NCI-H1436 treated with DMSO at 0.1 percent for 48 hours (cell line): ENCODE data around the gene PSMD5.

ENCODE experiments used
- DNase-seq: peaks from one replicate; lab custom pipeline; 2025; lab: John Stamatoyannopoulos, UW

The PSMD5 gene

GRCh38 chr9:120854596-120855327, 12.0 kb upstream of the PSMD5 start:
- no peak for DNase-seq

- no peak for DNase-seq
These were observed 10.5 kb upstream of the PSMD5 start for GRCh38 chr9:120853198-120853597.

DNA sequence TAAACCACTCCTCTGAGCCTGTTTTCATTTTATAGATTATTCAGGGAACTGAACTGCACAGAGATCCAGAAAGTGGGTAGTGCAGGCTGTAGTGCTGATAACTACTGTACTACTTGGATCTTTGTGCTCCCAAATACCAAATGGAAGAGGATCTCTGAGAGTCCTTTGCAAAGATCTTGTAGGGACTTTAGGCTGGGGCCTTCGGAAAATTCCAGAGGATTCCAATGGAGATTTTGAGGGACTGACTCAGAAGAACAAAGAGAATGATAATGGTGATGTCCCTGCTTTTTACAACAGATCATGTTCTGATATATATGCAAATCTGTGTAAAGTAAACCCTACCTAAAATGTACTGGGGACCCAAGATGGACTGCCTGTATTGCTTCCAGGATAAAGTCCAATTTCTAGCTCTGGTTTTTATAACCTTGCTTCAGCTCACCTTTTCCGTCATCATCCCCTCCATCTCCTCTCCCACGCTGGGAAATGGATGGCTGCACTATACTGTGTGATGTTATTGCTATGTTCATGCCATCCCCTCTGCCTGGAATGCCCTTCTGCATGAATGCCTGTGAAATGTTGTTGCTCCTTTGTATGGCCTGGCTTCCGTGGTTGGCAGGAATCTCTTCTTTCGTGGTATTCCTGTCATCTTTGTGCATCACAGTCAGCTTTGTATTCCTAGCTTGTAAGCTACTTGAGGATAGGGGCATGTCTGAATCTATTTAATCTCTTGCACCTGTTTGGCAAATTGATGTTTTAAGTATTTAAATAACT, 9.7 kb upstream of the PSMD5 start:
- DNase-seq, result no peak

GRCh38 chr9:120851449-120851848, 8.7 kb upstream of the PSMD5 start:
- DNase-seq, result no peak

DNA sequence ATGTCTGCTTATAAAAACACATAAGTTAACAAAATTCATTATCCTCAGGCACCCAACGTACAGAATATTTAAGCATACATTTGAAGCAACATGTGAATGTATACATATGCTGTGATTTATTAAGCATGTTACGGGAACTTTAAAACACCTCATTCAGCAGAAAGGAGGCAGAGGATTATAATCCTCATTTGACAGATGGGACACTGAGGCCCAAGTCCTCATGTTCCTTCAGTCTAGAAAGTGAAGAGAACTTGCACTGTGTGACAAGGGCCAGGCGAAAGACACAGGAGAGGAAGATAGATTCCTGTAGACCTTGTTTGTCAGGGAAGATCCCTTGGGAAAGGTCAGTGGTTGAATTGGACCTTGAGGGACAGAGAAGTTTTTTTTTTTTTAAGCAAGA, 7.6 kb upstream of the PSMD5 start:
- no peak for DNase-seq

DNA sequence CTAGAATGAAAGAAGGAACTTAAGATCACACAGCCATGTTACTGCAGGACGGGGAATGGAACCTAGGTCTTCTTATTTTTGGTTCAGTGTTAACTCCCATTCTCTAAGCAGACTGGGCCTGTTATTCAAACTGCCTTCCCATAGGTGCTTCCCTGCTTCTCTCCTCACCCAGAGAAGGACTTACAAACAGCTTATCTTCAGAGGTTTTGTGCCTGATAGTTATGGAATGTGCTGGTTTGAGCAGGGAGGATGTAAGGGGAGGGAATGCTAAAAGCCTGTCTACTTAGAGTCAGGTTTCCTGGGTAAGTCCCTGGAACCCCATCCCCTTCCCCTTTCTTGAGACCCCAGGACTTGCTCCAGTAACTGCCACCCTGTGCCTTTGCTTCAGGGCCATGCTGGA, 4.2 kb upstream of the PSMD5 start:
- no peak for DNase-seq

DNA sequence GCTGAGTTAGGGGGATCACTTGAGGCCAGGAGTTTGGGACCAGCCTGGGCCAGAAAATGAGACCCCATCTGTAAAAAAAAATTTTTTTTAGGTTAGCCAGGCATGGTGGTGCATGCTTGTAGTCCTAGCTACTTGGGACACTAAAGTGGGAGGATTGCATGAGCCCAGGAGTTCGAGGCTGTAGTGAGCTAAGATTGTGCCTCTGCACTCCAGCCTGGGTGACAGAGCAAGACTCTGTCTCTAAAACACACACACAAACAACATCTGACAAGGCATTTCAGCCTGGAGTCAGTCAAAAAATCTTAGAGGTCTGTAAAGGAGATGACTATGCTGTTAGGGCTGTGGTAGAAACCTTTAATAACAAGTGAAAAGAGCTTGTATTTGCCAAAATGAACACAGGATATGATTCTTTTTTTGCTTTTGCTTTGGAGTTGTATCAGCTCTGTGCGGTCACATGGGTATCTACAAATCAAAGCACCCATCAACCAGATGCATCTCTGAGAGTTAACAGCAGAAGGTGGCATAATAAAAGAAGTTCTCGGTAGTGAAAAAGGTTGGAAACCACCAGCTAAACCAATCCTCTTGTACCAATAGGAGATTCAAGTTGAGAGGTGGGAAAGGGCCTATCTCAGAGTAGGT, 3.6 kb upstream of the PSMD5 start:
- DNase-seq, result no peak

- DNase-seq, result no peak
These were observed 2.5 kb upstream of the PSMD5 start for GRCh38 chr9:120845255-120845654.

DNA sequence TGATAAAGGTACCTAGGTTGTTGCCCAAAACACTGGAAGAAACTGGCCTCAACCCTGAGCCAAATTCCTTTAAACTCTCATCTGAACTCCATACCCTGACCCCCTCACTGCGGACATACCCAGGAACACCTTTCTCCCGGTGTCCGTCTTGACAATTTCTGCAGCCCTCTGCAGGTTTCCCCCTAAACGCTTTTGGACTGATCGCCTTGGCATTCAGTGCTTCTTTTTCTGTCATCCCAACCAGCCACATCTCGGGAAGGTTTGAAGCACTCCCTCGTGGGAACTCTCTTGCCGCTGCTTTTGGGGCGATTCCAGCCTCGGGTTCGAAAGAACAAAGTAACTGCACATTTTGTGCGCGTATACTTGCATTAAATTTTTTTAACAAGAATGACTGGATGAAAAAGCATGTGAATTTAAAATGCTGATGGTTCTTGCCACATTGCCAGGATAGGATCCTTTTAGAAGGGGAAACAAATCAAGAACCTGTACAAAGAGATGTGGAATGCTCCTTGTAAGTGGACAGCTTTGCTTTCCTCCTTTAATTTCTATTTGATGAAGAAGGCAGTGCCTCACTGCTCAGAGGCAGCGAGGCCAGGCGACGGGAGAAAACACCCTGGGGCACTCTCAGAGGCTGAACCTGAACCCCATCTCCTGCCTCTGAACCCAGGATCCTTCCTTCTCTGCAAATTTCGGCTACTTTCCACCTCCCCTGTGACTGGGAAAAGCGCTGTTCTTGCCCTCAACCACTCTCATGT, 615 bp downstream of the PSMD5 start:
- DNase-seq, result no peak

DNA sequence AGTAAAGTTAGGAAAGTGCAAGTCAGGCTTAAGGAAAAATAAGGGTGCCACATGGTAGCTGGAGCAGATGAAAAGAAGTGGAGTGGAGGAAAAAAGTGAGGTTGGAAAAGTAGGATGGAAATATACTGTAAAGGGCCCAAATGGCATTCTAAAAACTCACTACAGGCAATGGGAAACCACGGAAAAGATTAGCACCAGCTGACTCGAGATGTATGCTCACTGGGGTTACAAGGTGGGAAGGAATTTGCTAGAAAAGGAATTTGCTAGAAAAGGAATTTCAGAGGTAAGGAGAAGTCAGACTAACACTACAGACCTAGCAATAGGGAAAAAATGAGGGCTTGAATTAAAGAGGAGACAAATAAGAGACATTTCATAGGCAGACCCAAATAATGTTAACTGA, 3.6 kb downstream of the PSMD5 start:
- DNase-seq, result no peak

DNA sequence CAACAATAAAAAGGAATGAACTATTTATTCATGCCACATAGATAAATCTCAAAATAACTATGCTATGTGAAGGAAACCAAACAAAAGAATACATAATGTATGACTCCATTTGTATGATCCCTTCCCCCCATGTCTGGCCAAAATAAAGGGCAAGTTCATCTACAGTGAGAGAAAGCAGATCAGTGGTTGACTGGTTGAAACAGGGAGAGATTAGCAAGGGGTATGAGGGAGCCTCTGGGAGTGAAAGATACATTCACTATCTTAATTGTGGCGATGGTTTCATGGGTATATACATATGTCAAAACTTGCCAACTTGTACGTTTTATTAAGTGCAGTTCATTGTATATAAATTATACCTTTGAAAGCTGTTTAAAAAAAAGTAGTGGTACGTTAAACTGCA, 4.8 kb downstream of the PSMD5 start:
- DNase-seq, result no peak

- no peak for DNase-seq
These were observed 9.4 kb downstream of the PSMD5 start for GRCh38 chr9:120833325-120833724.

DNA sequence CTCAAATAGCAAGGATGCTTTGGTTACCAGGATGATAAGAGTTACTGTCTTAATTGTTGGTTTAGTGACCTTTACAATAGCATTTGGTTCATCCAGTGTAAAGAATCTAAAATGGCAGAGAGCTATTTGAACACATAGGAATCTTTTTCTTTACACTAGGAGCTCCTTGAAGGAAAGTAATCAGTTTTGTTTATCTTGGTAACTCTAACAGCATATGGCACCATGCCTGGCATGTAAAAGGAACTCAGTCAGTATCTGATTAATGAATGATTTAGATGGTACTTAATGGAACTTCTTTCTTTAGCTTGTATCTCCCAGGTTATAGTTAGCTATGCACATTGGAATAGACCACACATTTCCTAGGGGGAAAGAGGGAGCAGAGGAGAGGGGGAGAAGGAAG, 9.9 kb downstream of the PSMD5 start:
- no peak for DNase-seq

- DNase-seq, result no peak
These were observed 11.9 kb downstream of the PSMD5 start for GRCh38 chr9:120830865-120831264.

DNA sequence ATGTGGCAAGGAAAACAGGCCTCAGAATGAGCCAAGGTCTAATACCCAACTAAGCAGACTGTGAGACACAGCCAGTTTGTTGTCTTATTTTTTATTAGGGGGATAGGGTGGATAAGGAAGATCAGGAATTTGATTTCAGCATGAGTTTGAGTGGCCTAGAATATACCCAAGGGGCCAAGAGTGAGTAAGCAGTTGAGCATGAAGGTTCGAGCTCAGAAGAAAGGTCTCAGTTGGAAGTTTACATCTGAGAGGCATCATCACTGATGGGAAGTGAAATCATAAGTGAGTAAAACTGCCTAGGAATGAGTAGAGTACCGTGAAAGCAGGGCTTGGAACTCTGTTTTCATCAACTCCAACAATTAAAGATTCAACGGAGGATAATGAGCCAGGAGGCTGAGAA, 12.6 kb downstream of the PSMD5 start:
- no peak for DNase-seq

GRCh38 chr9:120829650-120830049, 13.1 kb downstream of the PSMD5 start:
- DNase-seq, result no peak

DNA sequence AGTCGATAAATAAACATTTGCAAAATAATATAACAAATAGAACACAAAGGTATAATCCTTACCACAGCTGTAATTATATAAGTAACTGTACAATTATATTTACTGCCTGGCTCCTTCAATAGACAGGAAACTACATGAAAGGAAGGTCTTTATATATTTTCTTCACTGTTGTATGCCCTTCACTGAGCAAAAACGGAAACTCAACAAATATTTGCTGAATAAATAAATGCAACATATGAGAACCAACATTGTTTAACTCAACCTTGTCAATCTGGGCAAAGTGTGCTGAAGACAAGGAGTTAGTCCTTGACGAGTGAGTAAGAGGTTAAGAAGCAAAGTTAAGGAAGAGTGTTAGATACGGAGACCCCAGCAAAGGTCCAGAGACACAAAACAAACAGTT, 22.6 kb downstream of the PSMD5 start:
- DNase-seq, result no peak

- DNase-seq, result no peak
These were observed 24.1 kb downstream of the PSMD5 start for GRCh38 chr9:120818595-120818994.

DNA sequence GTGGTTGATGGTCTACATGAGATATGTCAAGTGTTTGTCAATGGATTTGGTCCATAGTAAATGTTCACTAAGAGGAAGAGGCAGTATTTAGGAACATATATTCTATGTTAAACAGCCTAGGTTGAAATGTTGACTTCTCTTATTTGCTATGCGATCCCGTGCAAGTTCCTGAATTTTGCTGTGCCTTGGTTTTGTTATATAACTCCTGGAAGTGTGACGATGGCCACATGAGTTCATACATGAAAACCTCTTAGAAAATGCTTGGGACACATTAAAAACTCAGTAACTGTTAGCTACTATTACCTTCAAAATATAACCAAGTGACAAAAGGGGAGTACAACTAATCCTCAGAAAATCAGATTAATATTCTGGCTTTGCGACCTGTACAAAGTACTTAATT, 27.6 kb downstream of the PSMD5 start:
- DNase-seq, result no peak

GRCh38 chr9:120808931-120809330, 33.8 kb downstream of the PSMD5 start:
- DNase-seq, result no peak

DNA sequence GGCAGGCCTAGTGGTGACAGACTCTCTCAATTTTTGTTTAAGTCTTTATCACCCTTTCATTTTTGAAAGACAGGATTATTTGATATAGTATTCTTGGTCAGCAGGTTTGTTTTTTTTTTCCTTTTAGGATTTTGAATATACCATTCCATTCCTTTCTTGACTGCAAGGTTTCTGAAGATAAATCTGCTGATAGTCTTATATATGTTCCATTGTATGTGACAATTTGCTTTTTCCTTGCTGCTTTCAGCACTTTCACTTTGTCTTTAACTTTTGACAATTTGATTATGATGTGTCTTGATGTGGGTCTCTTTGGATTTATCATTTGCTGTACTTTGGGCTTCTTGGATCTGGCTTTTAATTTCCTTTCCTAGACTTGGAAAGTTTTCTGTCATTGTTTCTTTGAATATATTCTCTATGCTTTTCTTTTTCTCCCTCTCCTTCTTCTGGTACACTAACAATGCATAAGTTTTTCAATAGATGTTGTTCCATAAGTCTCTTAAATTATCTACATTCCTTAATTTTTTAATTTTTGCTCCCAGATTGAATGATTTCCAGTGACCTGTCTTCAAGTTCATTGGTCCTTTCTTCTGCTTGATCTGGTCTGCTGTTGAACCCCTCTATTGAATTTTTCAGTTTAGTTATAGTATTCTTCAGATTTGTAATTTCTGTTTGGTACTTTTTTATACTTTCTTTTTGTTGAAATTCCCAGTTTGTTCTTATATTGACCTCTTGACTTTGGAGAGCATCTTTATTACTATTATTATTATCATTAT, 34.9 kb downstream of the PSMD5 start:
- DNase-seq, result no peak
